Endothelial cell of umbilical vein (primary cell): ENCODE measurements around the gene SHISA9. TPM values are rescaled to one million over a fixed set of nuclear protein-coding genes. Genes with fewer than 3 reads are reported as not detected.
"Not testable (repeated sequence)": the region's sequence is repeated elsewhere in the genome, so short reads cannot be mapped to it uniquely, and the experiment has no call there.

Experiments
- BruUV-seq: library from RNA; stranded (reverse); fragments of 400-500 nt; replicated peaks from 2 replicates; lab custom pipeline; 2021; lab: Mats Ljungman, UMichigan
- CTCF ChIA-PET: fragments of 300-600, 350-600 bp; sonication (Branson Sonifier 250); formaldehyde crosslinking; loops from one replicate; lab custom pipeline; 2021; ENCODE audit warnings: antibody characterized with exemption, inconsistent platforms; lab: Charles Lee
- POLR2A ChIA-PET: fragments of 300-600, 350-600 bp; sonication (Branson Sonifier 250); formaldehyde crosslinking; loops from one replicate; lab custom pipeline; 2021; ENCODE audit warnings: antibody characterized with exemption, inconsistent platforms; lab: Charles Lee
- DNase-seq: peaks from one replicate; pipeline ENCODE4 v3.0.0-alpha.2; 2011; ENCODE audit warnings: low read depth, low spot score
- FAIRE-seq: peaks from 2 replicates; lab custom pipeline; 2011; peaks lifted over from hg19 to GRCh38; lab: Jason Lieb, UNC
- H2AFZ ChIP-seq: 2 replicates; pipeline ENCODE4 v1.6.0; 2012; ENCODE audit warnings: low read depth, low read length, control low read depth, inconsistent platforms
- H3K27ac ChIP-seq: 2 replicates; pipeline ENCODE4 v1.5.1; 2011; ENCODE audit warnings: low read depth, mild to moderate bottlenecking, control low read depth, low read length, moderate library complexity; ENCODE audit not compliant: insufficient read depth
- H3K27me3 ChIP-seq, 2 experiments: 2 replicates each; pipeline versions ENCODE4 v1.6.0 to v1.6.1; 2011; ENCODE audit warnings: low read length in 2 of 2, mixed read lengths in 1 of 2; ENCODE audit not compliant: control insufficient read depth in 2 of 2, insufficient read depth in 2 of 2
- H3K36me3 ChIP-seq, 2 experiments: 2 replicates in 1 of 2; 3 replicates in 1 of 2; pipeline ENCODE4 v1.5.1; 2011; ENCODE audit warnings: low read length in 2 of 2, mild to moderate bottlenecking in 1 of 2, moderate library complexity in 1 of 2; ENCODE audit not compliant: control insufficient read depth in 2 of 2, insufficient read depth in 2 of 2; ENCODE audit errors: extremely low read depth in 1 of 2
- H3K4me1 ChIP-seq: 3 replicates; pipeline ENCODE4 v1.5.1; 2011; ENCODE audit warnings: mild to moderate bottlenecking, low read length; ENCODE audit not compliant: control insufficient read depth, insufficient read depth; ENCODE audit errors: extremely low read depth
- H3K4me2 ChIP-seq: 2 replicates; pipeline ENCODE4 v1.6.1; 2011; ENCODE audit warnings: low read length, control low read depth, mixed read lengths; ENCODE audit not compliant: insufficient read depth
- H3K4me3 ChIP-seq, 3 experiments: fragments of 200-600 bp in 1 of 3; sonication (generic), shearing (Covaris generic) in 1 of 3; replicated peaks in 1 of 3; 2 replicates each; pipeline ENCODE4 v1.5.1; 2011 to 2016; ENCODE audit warnings: control low read depth in 3 of 3, low read length in 3 of 3, mild to moderate bottlenecking in 2 of 3, inconsistent platforms in 1 of 3, low read depth in 1 of 3, moderate library complexity in 1 of 3; ENCODE audit not compliant: insufficient read depth in 1 of 3
- H3K79me2 ChIP-seq: 2 replicates; pipeline ENCODE4 v1.6.0; 2012; ENCODE audit warnings: low read length, inconsistent platforms; ENCODE audit not compliant: control insufficient read depth, insufficient read depth
- H3K9ac ChIP-seq: replicated peaks from 2 replicates; pipeline ENCODE3; 2011; ENCODE audit warnings: low read length, control low read depth; ENCODE audit not compliant: insufficient read depth; ENCODE audit errors: extremely low read depth
- H3K9me1 ChIP-seq: replicated peaks from 3 replicates; pipeline ENCODE4 v1.6.0; 2011; ENCODE audit warnings: mild to moderate bottlenecking, low read length; ENCODE audit not compliant: control insufficient read depth, insufficient read depth; ENCODE audit errors: extremely low read depth
- H3K9me3 ChIP-seq: replicated peaks from 2 replicates; pipeline ENCODE4 v1.5.1; 2012; ENCODE audit warnings: low read length, inconsistent platforms; ENCODE audit not compliant: control insufficient read depth, insufficient read depth
- H4K20me1 ChIP-seq: replicated peaks from 2 replicates; pipeline ENCODE3; 2011; ENCODE audit warnings: mild to moderate bottlenecking, low read length; ENCODE audit not compliant: control insufficient read depth, insufficient read depth; ENCODE audit errors: extremely low read depth
- EZH2 ChIP-seq: IDR thresholded peaks from 2 replicates; pipeline ENCODE4 v1.6.1; 2012; ENCODE audit warnings: borderline replicate concordance, low read depth, mild to moderate bottlenecking, moderate library complexity, low read length, inconsistent platforms; ENCODE audit not compliant: severe bottlenecking
- FOS ChIP-seq: IDR thresholded peaks from 2 replicates; pipeline ENCODE4 v1.6.1; 2011; ENCODE audit warnings: mild to moderate bottlenecking, low read length, moderate library complexity, borderline replicate concordance; ENCODE audit not compliant: insufficient read depth
- GATA2 ChIP-seq: IDR thresholded peaks from 2 replicates; pipeline ENCODE4 v1.7.0; 2011; ENCODE audit warnings: low read depth, mild to moderate bottlenecking, moderate library complexity, mixed read lengths, low read length; ENCODE audit not compliant: insufficient read length, insufficient read depth
- JUN ChIP-seq: IDR thresholded peaks from 2 replicates; pipeline ENCODE4 v1.6.1; 2011; ENCODE audit warnings: borderline replicate concordance, low read depth; ENCODE audit not compliant: insufficient read length, insufficient read depth
- MYC ChIP-seq: IDR thresholded peaks from one replicate; pipeline ENCODE4 v1.6.1; 2011; ENCODE audit warnings: mild to moderate bottlenecking, low read depth, low read length
- POLR2A ChIP-seq: IDR thresholded peaks from 2 replicates; pipeline ENCODE4 v1.6.1; 2012; ENCODE audit warnings: low read depth, mild to moderate bottlenecking, control low read depth, low read length
- POLR2AphosphoS5 ChIP-seq: IDR thresholded peaks from 2 replicates; pipeline ENCODE4 v1.6.1; 2012; ENCODE audit warnings: low read depth, mild to moderate bottlenecking, control low read depth, low read length, moderate library complexity; ENCODE audit not compliant: insufficient read depth
- dilution Hi-C: fragments of 300-500 bp; cut with MboI; formaldehyde crosslinking; loops from one replicate; pipeline ENCODE4 v1.15.0; 2019; ENCODE audit warnings: low sequenced_read_pairs; ENCODE audit not compliant: extremely low pct_ligation_motif_present
- intact Hi-C: fragments of 100-400 bp; cut with micrococcal nuclease; formaldehyde crosslinking; loops from one replicate; pipeline ENCODE4 v1.10.0; 2022
- polyA plus RNA-seq, 4 experiments: library from polyadenylated mRNA; depleted of rRNA in 3 of 4; stranded (reverse) in 3 of 4; unstranded in 1 of 4; fragments of >200 nt; gene quantifications; 2 replicates each; pipeline versions ENCODE4 v1.2.1 to v1.2.3, GENCODE V29; 2011 to 2012; ENCODE audit warnings: missing spikeins in 1 of 4
- total RNA-seq: library from RNA; stranded (reverse); gene quantifications from 2 replicates; pipeline ENCODE4 v1.2.3, GENCODE V29; 2021
- TF ChIP-seq, protein P1 (sequence below), 2 donors: IDR thresholded peaks; 1 replicate in 1 of 2; 2 replicates in 1 of 2; pipeline ENCODE4 v1.5.1; 2011; ENCODE audit warnings: low read length in 2 of 2, mild to moderate bottlenecking in 2 of 2, moderate library complexity in 2 of 2, control low read depth in 1 of 2, inconsistent platforms in 1 of 2, low read depth in 1 of 2; ENCODE audit not compliant: insufficient read depth in 1 of 2; ENCODE audit errors: extremely low read depth in 1 of 2
- TF ChIP-seq, protein P2 (sequence below): IDR thresholded peaks from 2 replicates; pipeline ENCODE4 v1.6.1; 2011; ENCODE audit not compliant: insufficient read depth, insufficient read length

The SHISA9 gene
- total and polyA plus RNA-seq, 2 donors (not counting 3 experiments of a cell fraction or from before 2014, with no cell fraction given): not detected

- TF ChIP-seq, protein P1, sequence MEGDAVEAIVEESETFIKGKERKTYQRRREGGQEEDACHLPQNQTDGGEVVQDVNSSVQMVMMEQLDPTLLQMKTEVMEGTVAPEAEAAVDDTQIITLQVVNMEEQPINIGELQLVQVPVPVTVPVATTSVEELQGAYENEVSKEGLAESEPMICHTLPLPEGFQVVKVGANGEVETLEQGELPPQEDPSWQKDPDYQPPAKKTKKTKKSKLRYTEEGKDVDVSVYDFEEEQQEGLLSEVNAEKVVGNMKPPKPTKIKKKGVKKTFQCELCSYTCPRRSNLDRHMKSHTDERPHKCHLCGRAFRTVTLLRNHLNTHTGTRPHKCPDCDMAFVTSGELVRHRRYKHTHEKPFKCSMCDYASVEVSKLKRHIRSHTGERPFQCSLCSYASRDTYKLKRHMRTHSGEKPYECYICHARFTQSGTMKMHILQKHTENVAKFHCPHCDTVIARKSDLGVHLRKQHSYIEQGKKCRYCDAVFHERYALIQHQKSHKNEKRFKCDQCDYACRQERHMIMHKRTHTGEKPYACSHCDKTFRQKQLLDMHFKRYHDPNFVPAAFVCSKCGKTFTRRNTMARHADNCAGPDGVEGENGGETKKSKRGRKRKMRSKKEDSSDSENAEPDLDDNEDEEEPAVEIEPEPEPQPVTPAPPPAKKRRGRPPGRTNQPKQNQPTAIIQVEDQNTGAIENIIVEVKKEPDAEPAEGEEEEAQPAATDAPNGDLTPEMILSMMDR (IDR thresholded peaks at IDR 0.05; ENCODE audit: extremely low read depth in 1 of 2, insufficient read depth in 1 of 2, low read depth in 1 of 2, low read length in 2 of 2): no peak
- no peak for TF ChIP-seq POLR2AphosphoS5
- no peak for TF ChIP-seq GATA2
- no peak for TF ChIP-seq EZH2
- TF ChIP-seq, protein P2, sequence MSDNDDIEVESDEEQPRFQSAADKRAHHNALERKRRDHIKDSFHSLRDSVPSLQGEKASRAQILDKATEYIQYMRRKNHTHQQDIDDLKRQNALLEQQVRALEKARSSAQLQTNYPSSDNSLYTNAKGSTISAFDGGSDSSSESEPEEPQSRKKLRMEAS: no peak
- TF ChIP-seq JUN: no peak
- no peak for TF ChIP-seq POLR2A
- TF ChIP-seq FOS: no peak
- TF ChIP-seq MYC: no peak
- DNase-seq (no peak), FAIRE-seq (no peak)
- dilution Hi-C loops: no loop called here
- no peaks in the 10 kb centered on the region for H3K36me3 ChIP-seq
- no peak overlapping the region for H3K4me3 ChIP-seq
- no peaks in the 10 kb centered on the region for H3K9me3 ChIP-seq
- intact Hi-C loops: no loop called here
- no peak overlapping the region for H3K9ac ChIP-seq
- no peaks in the 10 kb centered on the region for H3K27me3 ChIP-seq
- ChIA-PET POLR2A (no interaction called here), CTCF (no interaction called here)
- H3K79me2 ChIP-seq: no peaks in the 10 kb centered on the region
- H3K4me1 ChIP-seq: no peaks in the 10 kb centered on the region
- no peaks in the 10 kb centered on the region for H4K20me1 ChIP-seq
- BruUV-seq: no TSS peak
- H2AFZ ChIP-seq: no peak overlapping the region
- no peaks in the 10 kb centered on the region for H3K9me1 ChIP-seq
- no peak overlapping the region for H3K4me2 ChIP-seq
- H3K27ac ChIP-seq: no peak overlapping the region
Measured at GRCh38 chr16:12853972-12854371, 47.4 kb upstream of the SHISA9 start.

DNA sequence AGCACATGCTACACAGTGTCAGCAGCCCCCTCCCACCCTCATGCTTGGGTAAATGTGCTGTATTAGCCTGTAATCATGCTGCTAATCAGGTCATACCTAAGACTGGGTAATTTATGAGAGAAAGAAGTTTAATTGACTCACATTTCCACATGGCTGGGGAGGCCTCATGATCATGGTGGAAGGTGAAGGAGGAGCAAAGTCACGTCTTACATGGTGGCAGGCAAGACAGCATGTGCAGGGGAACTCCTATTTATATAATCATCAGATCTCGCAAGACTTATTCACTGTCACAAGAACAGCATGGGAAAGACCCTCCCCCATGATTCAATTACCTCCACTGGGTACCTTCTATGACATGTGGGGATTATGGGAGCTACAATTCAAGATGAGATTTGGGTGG, 44.0 kb upstream of the SHISA9 start:
- POLR2A ChIA-PET, H4K20me1 ChIP-seq, FAIRE-seq, H2AFZ ChIP-seq, H3K4me3 ChIP-seq, H3K9me3 ChIP-seq, H3K4me2 ChIP-seq, H3K27ac ChIP-seq, dilution Hi-C loops, H3K27me3 ChIP-seq, H3K36me3 ChIP-seq, intact Hi-C loops, H3K4me1 ChIP-seq, H3K9ac ChIP-seq, H3K79me2 ChIP-seq, CTCF ChIA-PET, H3K9me1 ChIP-seq, DNase-seq, BruUV-seq: not testable (repeated sequence)
